Measurements from ENCODE around the gene FPGS. TPM values are rescaled to one million over a fixed set of nuclear protein-coding genes. Genes with fewer than 3 reads are reported as not detected.

FPGS gene
- total RNA-seq, 2 donors from 2014 or later: 40.4 to 59.5 TPM

Small RNA genes within 50 kb of the gene (microRNA-seq; reads per million reads assigned to microRNA genes)
- gene MIR2861 (0 reads per million in 2 donors), gene MIR3960 (0 reads per million in 2 donors)

Other genes starting within 250 kb of the FPGS start
- gene STXBP1, start 190.6 kb upstream of the FPGS start, total RNA-seq: 10 to 100 TPM; 40.4 to 41.5 TPM
- not detected for gene CFAP157, start 95.9 kb upstream of the FPGS start, total RNA-seq
- 10 to 100 TPM; 12.3 to 14.3 TPM for gene PTRH1, start 87.2 kb upstream of the FPGS start, total RNA-seq
- under 1 TPM; 0.05 to 0.09 TPM for gene TTC16, start 86.8 kb upstream of the FPGS start, total RNA-seq
- gene TOR2A, start 67.6 kb upstream of the FPGS start, total RNA-seq: 1 to 10 TPM; 5.1 TPM
- 10 to 100 TPM; 18.4 to 21.5 TPM for gene SH2D3C, start 24.2 kb upstream of the FPGS start, total RNA-seq
- gene CDK9, start 16.8 kb upstream of the FPGS start, total RNA-seq: 10 to 100 TPM; 58.3 to 64.2 TPM
- gene ENG, start 51.8 kb downstream of the FPGS start, total RNA-seq: 100 to 1,000 TPM; 132 to 392 TPM
- gene AK1, start 74.8 kb downstream of the FPGS start, total RNA-seq: 100 to 1,000 TPM; 593 to 626 TPM
- 10 to 100 TPM; 56.7 to 71.7 TPM for gene ST6GALNAC6, start 96.7 kb downstream of the FPGS start, total RNA-seq
- 10 to 100 TPM; 35.8 to 49.9 TPM for gene ST6GALNAC4, start 114.2 kb downstream of the FPGS start, total RNA-seq
- under 1 TPM; 0.50 to 0.99 TPM for gene PIP5KL1, start 127.9 kb downstream of the FPGS start, total RNA-seq
- 10 to 100 TPM; 14.7 to 18.3 TPM for gene DPM2, start 135.0 kb downstream of the FPGS start, total RNA-seq
- 10 to 100 TPM; 24.9 to 27.3 TPM for gene EEIG1, start 178.1 kb downstream of the FPGS start, total RNA-seq